Measurements from ENCODE around the gene BEND5.

DNA sequence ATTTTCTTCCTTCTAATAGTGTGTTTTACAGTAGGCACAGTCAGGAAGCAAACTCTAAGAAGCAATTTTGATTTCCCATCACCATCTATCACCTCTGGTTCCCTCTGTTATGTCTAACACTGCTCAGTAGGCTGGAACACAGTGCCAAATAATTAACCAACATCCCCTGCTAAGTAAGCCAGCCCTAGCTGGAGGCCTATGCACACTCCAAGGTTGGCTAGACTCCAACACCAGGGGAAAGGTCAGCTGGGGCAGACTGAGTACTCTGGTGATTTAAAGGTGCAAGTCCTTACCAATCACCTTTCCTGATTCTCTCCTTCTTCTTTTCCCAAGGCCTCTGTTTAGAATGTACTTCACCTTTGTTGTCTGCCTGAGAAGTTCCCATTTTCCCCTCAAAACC is 46.5 kb upstream of the BEND5 start:
- TF ChIP-seq, protein P1, sequence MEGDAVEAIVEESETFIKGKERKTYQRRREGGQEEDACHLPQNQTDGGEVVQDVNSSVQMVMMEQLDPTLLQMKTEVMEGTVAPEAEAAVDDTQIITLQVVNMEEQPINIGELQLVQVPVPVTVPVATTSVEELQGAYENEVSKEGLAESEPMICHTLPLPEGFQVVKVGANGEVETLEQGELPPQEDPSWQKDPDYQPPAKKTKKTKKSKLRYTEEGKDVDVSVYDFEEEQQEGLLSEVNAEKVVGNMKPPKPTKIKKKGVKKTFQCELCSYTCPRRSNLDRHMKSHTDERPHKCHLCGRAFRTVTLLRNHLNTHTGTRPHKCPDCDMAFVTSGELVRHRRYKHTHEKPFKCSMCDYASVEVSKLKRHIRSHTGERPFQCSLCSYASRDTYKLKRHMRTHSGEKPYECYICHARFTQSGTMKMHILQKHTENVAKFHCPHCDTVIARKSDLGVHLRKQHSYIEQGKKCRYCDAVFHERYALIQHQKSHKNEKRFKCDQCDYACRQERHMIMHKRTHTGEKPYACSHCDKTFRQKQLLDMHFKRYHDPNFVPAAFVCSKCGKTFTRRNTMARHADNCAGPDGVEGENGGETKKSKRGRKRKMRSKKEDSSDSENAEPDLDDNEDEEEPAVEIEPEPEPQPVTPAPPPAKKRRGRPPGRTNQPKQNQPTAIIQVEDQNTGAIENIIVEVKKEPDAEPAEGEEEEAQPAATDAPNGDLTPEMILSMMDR (IDR thresholded peaks at IDR 0.05) = no peak
- no peak for TF ChIP-seq EP300 (IDR thresholded peaks at IDR 0.05)
- no peak for TF ChIP-seq POLR2A (IDR thresholded peaks at IDR 0.05)
- no peak for TF ChIP-seq POLR2AphosphoS5 (IDR thresholded peaks at IDR 0.05)

All from sigmoid colon (tissue), 4 donors.